WTC11 (cell line): ENCODE measurements around the gene AFF3. TPM values are rescaled to one million over a fixed set of nuclear protein-coding genes. Genes with fewer than 3 reads are reported as not detected.

Source experiments
- ATAC-seq: fragments of 200-7000 bp; cut with Tn5 transposase; 2 replicates; pipeline ENCODE4 v1.10.0; 2021; ENCODE audit warnings: mild to moderate bottlenecking, moderate library complexity
- CTCF ChIA-PET: fragments of 300-600 bp; sonication (Branson Sonifier 250); formaldehyde crosslinking; loops from one replicate; lab custom pipeline; 2021; ENCODE audit warnings: antibody characterized with exemption; lab: Charles Lee
- POLR2A ChIA-PET: fragments of 350-600 bp; sonication (Branson Sonifier 250); formaldehyde crosslinking; loops from one replicate; lab custom pipeline; 2021; ENCODE audit warnings: antibody characterized with exemption; lab: Charles Lee
- DNase-seq: peaks from one replicate; pipeline ENCODE4 v3.0.0; 2021; ENCODE audit warnings: low spot score
- H3K27ac Mint-ChIP-seq: 2 replicates; pipeline ENCODE4 v1.8.0; 2021; ENCODE audit warnings: mixed read lengths
- H3K27me3 Mint-ChIP-seq: 2 replicates; pipeline ENCODE4 v1.8.0; 2021; ENCODE audit warnings: low read depth, mild to moderate bottlenecking, moderate library complexity, mixed read lengths
- H3K36me3 Mint-ChIP-seq: 2 replicates; pipeline ENCODE4 v1.8.0; 2021; ENCODE audit warnings: mixed read lengths
- H3K4me1 Mint-ChIP-seq: 2 replicates; pipeline ENCODE4 v1.8.0; 2022; ENCODE audit warnings: mixed read lengths
- H3K4me3 Mint-ChIP-seq: 2 replicates; pipeline ENCODE4 v1.8.0; 2021; ENCODE audit warnings: mild to moderate bottlenecking, moderate library complexity, mixed read lengths
- H3K9me3 Mint-ChIP-seq: 2 replicates; pipeline ENCODE4 v1.8.0; 2021; ENCODE audit warnings: mixed read lengths
- ATF1 ChIP-seq: sonication (generic); formaldehyde crosslinking; IDR thresholded peaks from 2 replicates; pipeline ENCODE4 v1.8.1; 2023; ENCODE audit warnings: mild to moderate bottlenecking, moderate library complexity, missing genetic modification reagents
- ATF3 ChIP-seq: sonication (generic); formaldehyde crosslinking; conservative IDR thresholded peaks from 2 replicates; pipeline ENCODE4 v1.8.1; 2022; ENCODE audit warnings: mild to moderate bottlenecking, missing genetic modification reagents
- CBFB ChIP-seq: sonication (generic); formaldehyde crosslinking; IDR thresholded peaks from 2 replicates; pipeline ENCODE4 v1.8.1; 2022; ENCODE audit warnings: mild to moderate bottlenecking, low read depth, missing genetic modification reagents
- ELF4 ChIP-seq: sonication (generic); formaldehyde crosslinking; IDR thresholded peaks from 2 replicates; pipeline ENCODE4 v1.8.1; 2022; ENCODE audit warnings: low read depth, mild to moderate bottlenecking, moderate library complexity, missing genetic modification reagents
- EMX1 ChIP-seq: fragments of 250-450 bp; sonication (Bioruptor Pico); IDR thresholded peaks from 2 replicates; pipeline ENCODE4 v1.8.0; 2021; ENCODE audit warnings: mild to moderate bottlenecking
- ERG ChIP-seq: fragments of 250-450 bp; sonication (Bioruptor Pico); IDR thresholded peaks from 2 replicates; pipeline ENCODE4 v1.8.0; 2021; ENCODE audit warnings: mild to moderate bottlenecking
- GTF2I ChIP-seq: fragments of 250-450 bp; sonication (Bioruptor Pico); conservative IDR thresholded peaks from 2 replicates; pipeline ENCODE4 v1.4.0; 2021; ENCODE audit warnings: mild to moderate bottlenecking
- HMGXB4 ChIP-seq: sonication (generic); formaldehyde crosslinking; IDR thresholded peaks from 2 replicates; pipeline ENCODE4 v1.8.1; 2023; ENCODE audit warnings: mild to moderate bottlenecking, moderate library complexity, missing genetic modification reagents
- JUN ChIP-seq: sonication (generic); formaldehyde crosslinking; IDR thresholded peaks from 2 replicates; pipeline ENCODE4 v1.8.0; 2023; ENCODE audit warnings: mild to moderate bottlenecking, missing genetic modification reagents
- KAT7 ChIP-seq: sonication (generic); formaldehyde crosslinking; IDR thresholded peaks from 2 replicates; pipeline ENCODE4 v1.8.1; 2023; ENCODE audit warnings: missing genetic modification reagents, mild to moderate bottlenecking, borderline replicate concordance
- MLX ChIP-seq: sonication (generic); formaldehyde crosslinking; IDR thresholded peaks from 2 replicates; pipeline ENCODE4 v1.8.1; 2023; ENCODE audit warnings: mild to moderate bottlenecking, missing genetic modification reagents, moderate library complexity
- SP1 ChIP-seq: sonication (generic); formaldehyde crosslinking; conservative IDR thresholded peaks from 2 replicates; pipeline ENCODE4 v1.8.1; 2022; ENCODE audit warnings: missing genetic modification reagents
- STAT6 ChIP-seq: sonication (generic); formaldehyde crosslinking; conservative IDR thresholded peaks from 2 replicates; pipeline ENCODE4 v1.8.1; 2023; ENCODE audit warnings: mild to moderate bottlenecking, low read depth, missing genetic modification reagents, moderate library complexity
- TCF7 ChIP-seq: sonication (generic); formaldehyde crosslinking; IDR thresholded peaks from 2 replicates; pipeline ENCODE4 v1.8.0; 2022; ENCODE audit warnings: mild to moderate bottlenecking, low read depth, missing genetic modification reagents, moderate library complexity
- TEAD1 ChIP-seq: sonication (generic); formaldehyde crosslinking; IDR thresholded peaks from 2 replicates; pipeline ENCODE4 v1.8.0; 2022; ENCODE audit warnings: mild to moderate bottlenecking, missing genetic modification reagents
- USF2 ChIP-seq: sonication (generic); formaldehyde crosslinking; IDR thresholded peaks from 2 replicates; pipeline ENCODE4 v1.8.1; 2023; ENCODE audit warnings: mild to moderate bottlenecking, missing genetic modification reagents, moderate library complexity
- ZBTB21 ChIP-seq: sonication (generic); formaldehyde crosslinking; IDR thresholded peaks from 2 replicates; pipeline ENCODE4 v1.8.1; 2023; ENCODE audit warnings: mild to moderate bottlenecking, missing genetic modification reagents, borderline replicate concordance
- ZNF121 ChIP-seq: sonication (generic); formaldehyde crosslinking; IDR thresholded peaks from 2 replicates; pipeline ENCODE4 v1.8.0; 2023; ENCODE audit warnings: missing genetic modification reagents
- ZNF317 ChIP-seq: sonication (generic); formaldehyde crosslinking; IDR thresholded peaks from 2 replicates; pipeline ENCODE4 v1.8.1; 2023; ENCODE audit warnings: low read depth, mild to moderate bottlenecking, moderate library complexity, missing genetic modification reagents, borderline replicate concordance
- ZNF671 ChIP-seq: fragments of 250-450 bp; sonication (Bioruptor Pico); IDR thresholded peaks from 2 replicates; pipeline ENCODE4 v1.8.0; 2021; ENCODE audit warnings: mild to moderate bottlenecking
- total RNA-seq: library from RNA; stranded (reverse); gene quantifications from 3 replicates; pipeline ENCODE4 v1.2.3, GENCODE V29; 2021

Gene AFF3
- total RNA-seq, 1 experiment from 2014 or later, result 1.2 TPM

- Mint-ChIP-seq H3K27me3 (no peaks in the 10 kb centered on the region), H3K9me3 (no peaks in the 10 kb centered on the region), H3K4me1 (no peaks in the 10 kb centered on the region), H3K27ac (no peak overlapping the region), H3K4me3 (no peak overlapping the region), H3K36me3 (no peaks in the 10 kb centered on the region)
- no peak for DNase-seq
- CTCF ChIA-PET, result interaction anchor here (1.0 to 1.5 kb wide), 2 partner anchors 562 to 565 kb away, joined by 4 to 5 read pairs; no protein-coding TSS in a partner anchor
- POLR2A ChIA-PET, result no interaction called here
- TF ChIP-seq ZNF671 (CRISPR knock-in tag) (no peak), GTF2I (no peak), ERG (CRISPR knock-in tag) (no peak)
- no peak for ATAC-seq
Observed at GRCh38 chr2:99697811-99698568, 444.4 kb downstream of the AFF3 start.

- ATAC-seq, result no peak
- no peaks in the 10 kb centered on the region for H3K36me3 Mint-ChIP-seq
- CTCF ChIA-PET, result interaction anchor here (0.6 kb wide), 2 partner anchors 12 to 482 kb away, joined by 3 to 4 read pairs; no protein-coding TSS in a partner anchor
- no peaks in the 10 kb centered on the region for H3K4me1 Mint-ChIP-seq
- POLR2A ChIA-PET, result no interaction called here
- no peak for DNase-seq
- no peaks in the 10 kb centered on the region for H3K27me3 Mint-ChIP-seq
- no peak for TF ChIP-seq ELF4 (CRISPR knock-in tag)
- TF ChIP-seq, all 79 proteins: peak for 0
- H3K27ac Mint-ChIP-seq, result no peak overlapping the region
- H3K4me3 Mint-ChIP-seq, result no peak overlapping the region
- H3K9me3 Mint-ChIP-seq, result no peaks in the 10 kb centered on the region
Observed at GRCh38 chr2:99695944-99696253, 446.5 kb downstream of the AFF3 start.

- Mint-ChIP-seq H3K36me3 (no peaks in the 10 kb centered on the region), H3K27me3 (no peaks in the 10 kb centered on the region), H3K4me1 (no peaks in the 10 kb centered on the region), H3K4me3 (no peak overlapping the region), H3K27ac (no peak overlapping the region), H3K9me3 (no peaks in the 10 kb centered on the region)
- ChIA-PET POLR2A (no interaction called here), CTCF (interaction anchor here (0.6 to 1.3 kb wide), 3 partner anchors 11 to 483 kb away, joined by 3 to 4 read pairs (median 3); no protein-coding TSS in a partner anchor)
- TF ChIP-seq HMGXB4 (CRISPR knock-in tag) (no peak), TEAD1 (CRISPR knock-in tag) (no peak), TCF7 (CRISPR knock-in tag) (no peak)
- DNase-seq (no peak), ATAC-seq (no peak)
Observed at GRCh38 chr2:99695130-99695943, 447.1 kb downstream of the AFF3 start.

GRCh38 chr2:99694331-99694730 is 448.1 kb downstream of the AFF3 start:
- ATAC-seq (no peak), DNase-seq (no peak)
- H3K27ac Mint-ChIP-seq, result no peak overlapping the region
- TF ChIP-seq ZBTB21 (CRISPR knock-in tag) (no peak), STAT6 (no peak), SP1 (CRISPR knock-in tag) (no peak), CBFB (CRISPR knock-in tag) (no peak), ATF1 (CRISPR knock-in tag) (no peak), JUN (CRISPR knock-in tag) (no peak), USF2 (no peak), EMX1 (CRISPR knock-in tag) (no peak), KAT7 (CRISPR knock-in tag) (no peak), ATF3 (no peak), TEAD1 (CRISPR knock-in tag) (no peak), MLX (CRISPR knock-in tag) (no peak), ZNF121 (CRISPR knock-in tag) (no peak), ZNF317 (CRISPR knock-in tag) (no peak)

More at GRCh38 chr2:99694331-99694730, 448.1 kb downstream of the AFF3 start:
- Mint-ChIP-seq H3K36me3 (no peaks in the 10 kb centered on the region), H3K9me3 (no peaks in the 10 kb centered on the region), H3K4me3 (no peak overlapping the region), H3K27me3 (no peaks in the 10 kb centered on the region), H3K4me1 (no peaks in the 10 kb centered on the region)
- ChIA-PET CTCF (interaction anchor here (1.3 kb wide), 1 partner anchor 135 kb away, joined by 3 read pairs; no protein-coding TSS in a partner anchor), POLR2A (no interaction called here)
